Endothelial cell of umbilical vein (primary cell): Measurements from ENCODE around the gene RILP.

Source experiments
- CTCF ChIP-seq, 2 donors: IDR thresholded peaks; 1 replicate in 1 of 2; 2 replicates in 1 of 2; pipeline ENCODE4 v1.5.1; 2011; ENCODE audit warnings: low read length in 2 of 2, mild to moderate bottlenecking in 2 of 2, moderate library complexity in 2 of 2, control low read depth in 1 of 2, inconsistent platforms in 1 of 2, low read depth in 1 of 2; ENCODE audit not compliant: insufficient read depth in 1 of 2; ENCODE audit errors: extremely low read depth in 1 of 2
- EZH2 ChIP-seq: IDR thresholded peaks from 2 replicates; pipeline ENCODE4 v1.6.1; 2012; ENCODE audit warnings: borderline replicate concordance, low read depth, mild to moderate bottlenecking, moderate library complexity, low read length, inconsistent platforms; ENCODE audit not compliant: severe bottlenecking
- FOS ChIP-seq: IDR thresholded peaks from 2 replicates; pipeline ENCODE4 v1.6.1; 2011; ENCODE audit warnings: mild to moderate bottlenecking, low read length, moderate library complexity, borderline replicate concordance; ENCODE audit not compliant: insufficient read depth
- POLR2A ChIP-seq: IDR thresholded peaks from 2 replicates; pipeline ENCODE4 v1.6.1; 2012; ENCODE audit warnings: low read depth, mild to moderate bottlenecking, control low read depth, low read length
- POLR2AphosphoS5 ChIP-seq: IDR thresholded peaks from 2 replicates; pipeline ENCODE4 v1.6.1; 2012; ENCODE audit warnings: low read depth, mild to moderate bottlenecking, control low read depth, low read length, moderate library complexity; ENCODE audit not compliant: insufficient read depth
- TF ChIP-seq, protein P1 (sequence below): IDR thresholded peaks from 2 replicates; pipeline ENCODE4 v1.6.1; 2011; ENCODE audit not compliant: insufficient read depth, insufficient read length

DNA sequence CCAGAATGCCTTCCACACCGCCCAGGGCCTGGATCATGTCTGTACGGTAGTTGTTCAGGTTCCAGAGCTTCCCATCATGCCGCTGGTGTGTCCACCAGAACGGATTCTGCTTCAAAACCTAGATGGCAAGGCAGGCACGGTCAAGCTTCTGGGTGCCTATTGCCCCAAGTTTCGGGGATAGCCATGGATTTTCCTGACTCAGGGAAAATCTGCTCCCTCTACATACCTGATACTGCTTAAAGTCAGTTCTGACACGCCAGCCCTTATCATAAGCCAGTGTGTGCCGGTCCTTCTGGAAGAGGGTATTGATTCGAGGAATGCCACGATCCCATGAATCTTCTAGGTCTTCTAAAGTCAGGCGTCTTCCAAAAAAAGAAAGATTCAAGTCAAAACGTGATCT lies 11.4 kb upstream of the RILP start:
- no peak for TF ChIP-seq EZH2
- TF ChIP-seq CTCF (IDR thresholded peaks at IDR 0.05; ENCODE audit: extremely low read depth in 1 of 2, insufficient read depth in 1 of 2, low read depth in 1 of 2, low read length in 2 of 2), result no peak
- TF ChIP-seq POLR2AphosphoS5, result no peak
- TF ChIP-seq, protein P1, sequence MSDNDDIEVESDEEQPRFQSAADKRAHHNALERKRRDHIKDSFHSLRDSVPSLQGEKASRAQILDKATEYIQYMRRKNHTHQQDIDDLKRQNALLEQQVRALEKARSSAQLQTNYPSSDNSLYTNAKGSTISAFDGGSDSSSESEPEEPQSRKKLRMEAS, result no peak
- no peak for TF ChIP-seq FOS
- no peak for TF ChIP-seq POLR2A
